NCI-H1694 treated with DMSO at 0.1 percent for 48 hours (cell line): ENCODE measurements around the gene COL5A1.

ENCODE experiments used
- DNase-seq: peaks from one replicate; lab custom pipeline; 2025; lab: John Stamatoyannopoulos, UW

Gene COL5A1

DNA sequence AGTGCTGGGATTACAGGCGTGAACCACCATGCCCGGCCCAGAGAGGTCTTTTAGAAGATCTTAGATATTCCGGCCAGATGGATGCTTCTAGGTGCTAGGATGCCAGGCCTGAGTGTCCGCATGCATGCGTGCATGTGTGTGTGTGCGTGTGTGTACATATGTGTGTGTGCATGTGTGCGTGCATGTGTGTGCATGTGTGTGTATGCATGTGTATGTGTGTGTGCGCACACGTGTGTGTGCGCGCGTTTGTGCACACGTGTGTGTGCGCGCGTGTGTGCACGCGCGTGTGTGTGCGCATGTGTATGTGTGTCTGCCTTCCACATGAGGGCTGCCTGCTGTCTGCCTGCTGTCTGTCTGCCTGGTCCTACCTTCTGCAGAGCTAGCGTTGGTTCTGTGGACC is 151.0 kb downstream of the COL5A1 start:
- no peak for DNase-seq

DNA sequence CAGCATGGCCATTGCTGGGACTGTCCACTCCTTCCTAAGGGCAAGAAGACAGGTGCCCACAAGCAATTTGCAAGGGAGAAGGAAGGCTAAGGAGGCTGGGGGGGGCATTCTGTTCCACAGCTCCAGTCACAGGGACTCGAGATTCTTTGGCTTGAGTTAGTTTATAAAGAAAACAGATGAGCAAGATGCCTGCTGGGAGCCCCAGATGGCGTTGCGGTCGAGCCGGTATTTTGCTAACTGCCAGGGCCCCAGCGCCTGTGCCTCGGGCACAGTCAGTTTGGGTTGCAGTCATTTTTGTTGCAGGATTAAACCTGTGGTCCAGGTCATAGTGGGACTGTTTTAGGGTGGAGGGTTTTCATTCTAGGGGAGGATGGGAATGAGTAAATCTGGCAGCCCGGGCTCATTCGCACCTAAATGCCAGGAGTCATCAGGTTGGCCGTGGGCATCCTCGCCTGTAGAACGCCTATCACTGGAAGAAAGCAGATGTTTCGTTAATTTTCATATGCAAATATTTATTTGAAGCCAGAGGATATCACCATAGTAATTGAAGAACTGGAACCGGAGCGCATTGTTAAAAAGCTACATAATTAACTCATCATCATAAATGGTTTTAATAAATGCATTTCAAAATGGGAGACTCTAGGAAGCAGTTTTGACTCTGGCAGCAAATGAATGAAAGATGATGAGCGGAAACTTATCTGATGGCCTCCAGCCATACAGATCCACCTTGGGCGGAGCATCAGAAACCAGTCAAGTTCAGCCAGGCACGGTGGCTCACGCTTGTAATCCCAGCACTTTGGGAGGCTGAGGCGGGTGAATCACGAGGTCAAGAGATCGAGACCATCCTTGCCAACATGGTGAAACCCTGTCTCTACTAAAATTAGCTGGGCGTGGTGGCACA is 151.9 kb downstream of the COL5A1 start:
- peak; percentile 82 for DNase-seq

DNA sequence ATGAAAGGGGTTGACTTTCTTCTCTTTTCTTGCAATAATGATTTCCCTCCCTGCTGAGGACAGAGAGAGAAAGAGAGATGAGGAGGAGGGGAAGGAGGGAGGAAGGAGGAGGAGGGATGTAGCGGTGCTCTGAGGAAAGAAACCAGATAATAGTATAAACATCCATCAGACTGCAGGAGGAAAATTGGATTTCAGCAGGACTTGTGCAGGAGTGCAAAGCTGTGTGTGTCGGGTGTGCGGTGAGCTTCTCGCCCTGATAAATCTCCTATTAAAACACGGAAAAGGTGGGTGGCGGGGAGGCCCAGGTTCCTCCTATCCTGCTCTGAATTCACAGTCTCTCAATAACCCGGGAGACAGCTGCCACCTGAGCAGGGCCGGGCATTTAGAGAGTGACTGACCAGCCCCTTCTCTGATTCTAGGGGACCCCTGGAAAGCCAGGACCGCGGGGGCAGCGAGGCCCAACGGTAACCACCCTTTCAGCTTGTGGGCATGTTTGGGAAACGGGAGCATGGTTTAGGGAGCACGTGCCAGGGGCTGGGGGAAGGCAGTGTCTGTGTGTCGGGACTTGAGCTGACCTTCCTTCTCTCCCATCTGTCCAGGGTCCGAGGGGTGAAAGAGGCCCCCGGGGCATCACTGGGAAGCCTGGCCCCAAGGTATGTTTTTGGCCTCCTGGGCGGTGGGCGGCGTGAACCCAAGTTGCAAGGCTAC is 153.2 kb downstream of the COL5A1 start:
- DNase-seq, result no peak

- DNase-seq, result no peak
Measured at GRCh38 chr9:134795446-134795845, 153.8 kb downstream of the COL5A1 start.

GRCh38 chr9:134796882-134797281 is 155.3 kb downstream of the COL5A1 start:
- no peak for DNase-seq

DNA sequence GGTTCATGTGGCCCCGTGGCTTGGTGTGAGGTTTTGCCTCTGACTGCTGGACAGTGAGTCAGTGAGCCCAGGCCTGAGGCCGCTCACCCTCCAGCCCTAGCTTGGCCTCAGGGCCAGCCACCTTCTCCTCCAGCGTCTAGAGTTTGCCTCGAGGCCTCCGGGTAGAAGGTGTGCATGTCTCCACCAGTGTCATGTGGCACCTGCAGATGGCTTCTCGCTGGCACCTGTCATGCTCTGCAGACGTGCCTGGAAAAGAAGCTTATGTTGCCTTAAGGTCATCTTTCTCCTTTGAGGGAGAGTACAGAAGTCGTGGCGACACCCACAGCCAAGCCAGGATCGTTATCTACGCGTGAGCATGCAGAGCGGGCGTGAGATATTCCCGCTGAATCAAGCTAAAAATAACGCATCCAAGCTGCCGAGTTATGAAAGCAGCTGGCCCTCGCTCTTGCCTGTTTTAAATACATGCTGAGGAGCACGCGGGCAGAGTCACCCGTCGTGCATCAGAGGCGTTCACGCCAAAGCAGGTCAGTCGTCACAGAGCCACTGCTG is 159.3 kb downstream of the COL5A1 start:
- peak; percentile 48 for DNase-seq

DNA sequence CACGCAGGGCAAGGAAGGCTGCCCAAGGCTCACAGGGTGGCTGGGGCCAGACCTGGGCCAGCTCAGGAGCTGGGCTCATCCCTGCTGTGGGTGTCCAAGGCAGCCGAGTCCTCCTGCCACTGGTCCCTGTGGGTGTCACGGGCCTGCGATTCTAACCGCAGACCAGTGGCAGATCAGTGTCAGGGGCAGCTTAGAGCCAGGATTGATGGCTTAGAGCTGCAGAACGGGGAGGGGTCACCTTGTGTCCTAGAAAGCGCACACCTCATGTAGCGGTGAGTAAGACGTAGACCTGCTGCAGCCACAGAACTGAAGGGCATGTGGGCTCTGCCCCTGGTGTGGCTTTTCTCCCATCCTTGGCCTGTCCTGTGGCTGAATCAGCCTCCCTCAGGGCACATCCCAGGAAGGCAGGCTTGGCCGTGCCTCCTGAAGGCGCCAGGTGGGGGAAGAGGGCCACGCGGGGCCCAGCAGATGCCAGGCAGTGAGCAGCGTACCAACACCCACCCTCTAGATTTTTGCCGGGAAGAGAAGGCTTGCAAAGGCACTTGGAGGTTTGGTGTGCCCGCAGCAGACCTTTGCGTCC is 160.7 kb downstream of the COL5A1 start:
- no peak for DNase-seq

DNA sequence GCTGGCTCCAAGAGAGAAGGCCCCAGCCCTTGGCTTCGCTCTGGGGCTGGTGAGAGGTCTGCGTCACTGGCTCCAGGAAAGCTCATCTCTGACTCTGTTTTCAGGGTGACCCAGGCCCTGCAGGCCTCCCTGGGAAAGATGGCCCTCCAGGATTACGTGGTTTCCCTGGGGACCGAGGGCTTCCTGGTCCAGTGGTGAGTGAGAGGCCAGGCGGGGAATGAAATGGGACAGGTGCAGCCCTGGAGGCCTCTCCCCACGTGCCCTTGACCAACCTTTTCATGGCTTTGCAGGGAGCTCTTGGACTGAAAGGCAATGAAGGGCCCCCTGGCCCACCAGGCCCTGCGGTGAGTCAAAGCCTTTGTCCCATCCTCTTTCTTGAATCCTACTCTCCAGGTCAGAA is 163.3 kb downstream of the COL5A1 start:
- DNase-seq, result no peak

- DNase-seq, result no peak
Measured at GRCh38 chr9:134807716-134808446, 166.3 kb downstream of the COL5A1 start.

- no peak for DNase-seq
Measured at GRCh38 chr9:134808447-134808792, 166.8 kb downstream of the COL5A1 start.

GRCh38 chr9:134809292-134809691 is 167.7 kb downstream of the COL5A1 start:
- no peak for DNase-seq

DNA sequence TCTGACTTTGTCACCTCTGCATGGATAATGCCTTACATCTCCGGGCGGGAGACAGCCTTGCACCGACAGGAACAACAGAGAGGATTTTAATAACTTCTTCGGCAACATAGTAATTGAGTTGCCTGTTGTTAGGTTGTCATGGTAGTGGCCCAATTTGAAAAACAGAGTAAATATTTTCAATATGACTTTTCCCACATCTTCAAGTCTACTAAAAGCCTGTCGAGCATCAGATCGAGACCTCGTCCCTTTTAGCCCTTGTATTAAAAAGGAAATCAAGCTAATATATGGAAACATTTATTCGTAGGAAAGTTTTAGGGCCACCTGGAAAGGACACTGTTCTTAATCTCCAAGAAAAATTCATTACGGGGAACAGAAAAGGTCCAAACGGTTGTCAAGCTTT is 168.2 kb downstream of the COL5A1 start:
- DNase-seq, result no peak

DNA sequence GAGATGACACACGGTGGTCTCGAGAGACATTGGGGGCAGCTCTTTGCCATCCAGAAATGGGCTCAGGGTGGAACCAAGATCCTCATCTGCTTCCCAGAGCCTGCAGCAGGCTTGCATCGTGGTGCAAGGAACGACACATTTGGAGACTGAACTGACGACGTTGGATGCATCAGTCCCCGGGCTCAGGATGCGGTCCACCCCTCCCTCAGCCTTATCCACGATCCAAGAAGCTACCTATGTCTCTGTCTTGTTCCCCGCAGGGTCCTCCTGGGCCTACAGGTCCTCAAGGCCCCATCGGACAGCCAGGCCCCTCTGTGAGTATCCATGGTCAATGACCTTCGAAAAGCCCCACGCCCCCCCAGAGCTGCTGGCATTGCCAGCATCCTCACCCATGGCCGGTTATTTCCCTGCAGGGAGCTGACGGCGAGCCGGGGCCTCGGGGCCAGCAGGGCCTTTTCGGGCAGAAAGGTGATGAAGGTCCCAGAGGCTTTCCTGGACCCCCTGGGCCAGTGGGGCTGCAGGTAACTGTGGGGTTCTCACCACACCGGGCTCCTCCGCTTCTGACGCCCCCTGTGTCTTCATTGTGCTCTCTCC is 169.6 kb downstream of the COL5A1 start:
- DNase-seq, result no peak

- DNase-seq, result peak; percentile 31
Measured at GRCh38 chr9:134811673-134812342, 170.2 kb downstream of the COL5A1 start.

GRCh38 chr9:134812343-134812673 is 170.7 kb downstream of the COL5A1 start:
- no peak for DNase-seq

DNA sequence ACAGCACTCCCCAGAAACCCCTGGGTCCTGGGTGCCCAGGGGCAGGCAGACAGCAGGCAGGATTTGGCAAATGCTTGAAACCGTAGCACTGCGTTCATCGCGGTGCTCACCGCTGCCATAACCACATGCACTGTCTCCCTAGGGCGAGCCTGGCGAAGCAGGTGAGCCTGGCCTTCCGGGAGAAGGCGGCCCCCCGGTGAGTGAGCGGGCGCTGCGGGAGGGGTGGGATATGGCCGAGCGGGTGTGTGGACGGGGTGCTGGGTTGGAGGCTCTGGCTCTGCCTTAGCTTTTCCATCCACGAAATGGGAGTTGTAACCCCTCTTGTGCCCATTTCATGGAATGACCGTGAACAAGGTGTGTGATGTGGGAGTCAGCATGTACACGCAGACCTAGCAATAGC is 172.2 kb downstream of the COL5A1 start:
- DNase-seq, result no peak

DNA sequence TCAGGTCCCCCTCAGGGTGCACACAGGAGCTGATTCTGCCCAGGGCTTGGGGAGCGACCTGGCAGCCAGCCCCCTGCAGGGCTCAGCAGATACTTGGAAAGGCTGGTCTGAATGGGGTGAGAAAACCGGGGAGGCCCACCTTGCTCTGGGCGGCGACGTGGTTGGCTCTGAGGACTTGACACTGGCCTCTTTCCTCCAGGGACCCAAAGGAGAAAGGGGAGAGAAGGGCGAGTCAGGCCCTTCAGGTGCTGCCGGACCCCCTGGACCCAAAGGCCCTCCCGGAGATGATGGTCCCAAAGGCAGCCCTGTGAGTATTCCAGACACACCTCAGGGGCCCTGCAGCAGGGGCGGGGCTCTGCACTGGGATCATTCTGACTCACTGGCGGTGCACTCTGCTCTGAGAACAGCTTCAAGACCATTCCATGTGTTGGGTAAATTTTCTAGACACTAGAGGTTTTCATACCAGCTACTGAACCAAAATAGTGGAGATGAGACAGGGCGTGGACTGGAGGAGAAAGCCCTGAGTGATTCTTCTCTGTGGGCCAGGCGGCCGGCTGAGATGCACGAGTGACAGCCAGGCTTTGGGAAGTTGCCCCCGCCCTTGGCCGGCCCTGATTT is 173.1 kb downstream of the COL5A1 start:
- DNase-seq, result no peak

- no peak for DNase-seq
Measured at GRCh38 chr9:134815435-134816214, 174.0 kb downstream of the COL5A1 start.

- DNase-seq, result no peak
Measured at GRCh38 chr9:134816264-134816663, 174.7 kb downstream of the COL5A1 start.

DNA sequence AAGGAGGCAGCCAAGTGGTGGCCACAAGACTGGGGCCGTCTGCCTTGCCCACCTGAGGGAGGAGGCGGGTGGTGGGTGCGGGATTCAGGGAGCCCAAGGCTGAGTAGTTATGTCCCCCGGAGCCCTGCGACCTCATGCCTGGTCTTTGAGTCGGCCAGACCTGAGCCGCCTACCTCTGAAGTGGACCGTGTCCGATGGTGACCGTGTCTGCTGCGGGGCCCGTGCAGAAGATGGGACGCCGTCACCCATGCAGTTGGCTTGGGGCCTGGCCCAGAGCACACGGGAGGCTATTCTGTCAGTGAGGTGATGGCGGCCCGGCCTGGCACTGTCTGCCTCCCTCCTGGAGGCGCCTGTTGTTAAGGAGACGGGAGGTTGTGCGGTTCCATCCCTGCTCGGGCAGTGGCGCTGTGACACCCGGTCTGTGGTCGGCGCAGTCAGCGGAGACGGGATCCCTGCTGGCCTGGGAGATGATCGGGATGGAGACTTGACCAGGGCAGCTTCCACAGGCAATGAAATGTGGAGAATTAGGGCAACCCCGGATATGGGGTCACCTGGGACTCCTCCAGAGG is 176.5 kb downstream of the COL5A1 start:
- DNase-seq, result no peak
